GM12873 (cell line): ENCODE measurements around the gene CELSR1.

ENCODE experiments used
- TF ChIP-seq, protein P1 (sequence below): IDR thresholded peaks from 2 replicates; pipeline ENCODE4 v1.5.1; 2012; ENCODE audit warnings: low read depth, mild to moderate bottlenecking, moderate library complexity, low read length, control low read depth; ENCODE audit not compliant: insufficient read depth; ENCODE audit errors: missing control alignments

CELSR1 gene

DNA sequence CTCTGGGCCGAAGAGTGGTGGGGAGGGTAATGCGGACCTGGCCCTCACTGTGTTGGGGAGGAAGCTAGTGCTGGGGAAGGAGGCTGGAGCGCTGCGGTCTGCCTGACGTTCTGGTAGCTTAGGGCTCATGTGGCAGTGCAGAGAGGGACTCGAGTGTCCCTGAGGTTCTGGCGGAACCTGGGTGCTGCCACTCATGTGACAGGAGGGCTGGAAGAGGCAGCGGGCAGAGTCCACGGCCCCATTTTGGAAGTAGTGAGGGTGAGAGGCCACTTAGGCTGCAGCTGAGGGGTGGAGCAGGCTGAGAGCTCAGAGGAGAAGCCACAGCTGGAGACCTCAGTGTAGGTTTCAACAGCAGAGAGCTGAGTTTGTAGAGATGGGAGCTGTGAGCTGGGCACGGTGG, 218.1 kb downstream of the CELSR1 start:
- TF ChIP-seq, protein P1, sequence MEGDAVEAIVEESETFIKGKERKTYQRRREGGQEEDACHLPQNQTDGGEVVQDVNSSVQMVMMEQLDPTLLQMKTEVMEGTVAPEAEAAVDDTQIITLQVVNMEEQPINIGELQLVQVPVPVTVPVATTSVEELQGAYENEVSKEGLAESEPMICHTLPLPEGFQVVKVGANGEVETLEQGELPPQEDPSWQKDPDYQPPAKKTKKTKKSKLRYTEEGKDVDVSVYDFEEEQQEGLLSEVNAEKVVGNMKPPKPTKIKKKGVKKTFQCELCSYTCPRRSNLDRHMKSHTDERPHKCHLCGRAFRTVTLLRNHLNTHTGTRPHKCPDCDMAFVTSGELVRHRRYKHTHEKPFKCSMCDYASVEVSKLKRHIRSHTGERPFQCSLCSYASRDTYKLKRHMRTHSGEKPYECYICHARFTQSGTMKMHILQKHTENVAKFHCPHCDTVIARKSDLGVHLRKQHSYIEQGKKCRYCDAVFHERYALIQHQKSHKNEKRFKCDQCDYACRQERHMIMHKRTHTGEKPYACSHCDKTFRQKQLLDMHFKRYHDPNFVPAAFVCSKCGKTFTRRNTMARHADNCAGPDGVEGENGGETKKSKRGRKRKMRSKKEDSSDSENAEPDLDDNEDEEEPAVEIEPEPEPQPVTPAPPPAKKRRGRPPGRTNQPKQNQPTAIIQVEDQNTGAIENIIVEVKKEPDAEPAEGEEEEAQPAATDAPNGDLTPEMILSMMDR, result no peak

DNA sequence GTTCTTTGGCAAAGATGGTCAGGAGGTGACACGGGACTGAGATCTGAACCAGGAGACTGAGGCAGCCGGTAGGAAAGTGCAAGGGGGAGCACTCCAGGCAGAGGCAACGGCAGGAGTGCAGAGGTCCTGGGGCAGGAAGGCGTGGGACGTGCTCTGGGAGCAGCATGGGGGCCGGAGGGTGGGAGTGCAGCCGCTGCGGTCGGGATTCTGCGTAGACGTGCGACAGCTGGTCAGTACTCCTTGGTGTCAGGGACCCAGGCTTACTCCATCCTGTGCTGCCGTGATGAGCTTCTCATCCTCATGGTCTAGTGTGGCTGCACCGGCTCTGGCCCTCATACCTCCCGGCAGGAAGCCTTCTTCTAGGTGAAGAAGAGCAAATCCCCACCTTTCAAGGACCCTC, 218.8 kb downstream of the CELSR1 start:
- TF ChIP-seq, protein P1, result no peak

DNA sequence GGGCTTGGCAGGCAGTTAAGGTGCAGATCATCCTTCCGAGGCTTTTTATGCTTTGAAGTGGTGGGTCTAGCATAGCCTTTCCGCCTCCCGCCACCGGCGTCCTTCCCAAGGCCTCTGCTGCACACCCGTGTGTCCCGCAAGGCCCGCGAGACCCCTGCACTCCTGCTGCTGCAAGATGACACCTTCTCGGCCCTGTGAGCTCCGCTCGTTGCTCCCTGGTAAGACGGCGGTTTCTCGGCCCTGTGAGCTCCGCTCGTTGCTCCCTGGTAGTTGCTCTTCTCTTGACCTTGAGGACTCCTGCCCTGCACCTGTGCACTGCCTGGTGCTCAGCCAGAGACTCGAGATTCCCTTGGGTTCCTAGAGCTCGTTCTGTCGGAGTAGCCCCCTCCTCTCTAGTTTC, 219.8 kb downstream of the CELSR1 start:
- TF ChIP-seq, protein P1, result no peak

DNA sequence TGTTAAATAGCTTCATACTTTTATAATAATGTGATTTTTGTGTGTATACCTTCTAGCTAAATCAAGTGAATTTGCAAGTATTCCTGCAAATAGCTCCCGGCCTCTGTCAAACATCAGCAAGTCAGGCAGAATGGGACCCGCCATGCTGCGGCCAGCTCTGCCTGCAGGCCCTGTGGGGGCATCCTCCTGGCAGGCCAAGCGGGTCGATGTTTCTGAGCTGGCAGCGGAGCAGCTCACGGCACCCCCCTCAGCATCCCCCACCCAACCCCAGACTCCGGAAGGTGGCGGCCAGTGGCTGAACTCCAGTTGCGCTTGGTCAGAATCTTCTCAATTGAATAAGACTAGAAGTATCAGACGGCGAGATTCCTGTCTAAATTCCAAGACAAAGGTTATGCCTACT, 221.4 kb downstream of the CELSR1 start:
- TF ChIP-seq, protein P1, result no peak

DNA sequence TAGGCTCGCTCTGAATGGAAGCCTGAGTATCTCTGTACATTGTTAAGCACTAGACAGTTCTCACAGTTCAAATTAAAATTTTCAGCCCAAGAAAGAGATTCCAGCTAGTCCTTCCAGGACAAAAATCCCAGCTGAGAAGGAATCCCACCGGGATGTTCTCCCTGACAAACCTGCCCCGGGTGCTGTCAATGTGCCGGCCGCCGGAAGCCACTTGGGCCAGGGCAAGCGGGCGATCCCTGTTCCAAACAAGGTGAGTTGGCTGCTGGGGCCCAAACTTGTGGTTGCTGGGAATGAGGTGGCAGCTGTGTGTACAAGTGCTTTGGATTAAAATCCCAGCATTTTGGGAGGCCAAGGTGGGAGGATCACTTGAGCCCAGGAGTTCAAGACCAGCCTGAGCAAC, 225.4 kb downstream of the CELSR1 start:
- TF ChIP-seq, protein P1, result no peak
